DND-41 (cell line): ENCODE measurements around the gene ZNF548.
A peak's percentile ranks its signal among the peaks of the same experiment; 100 is the strongest.

Experiments used
- ATAC-seq: fragments of 200-7000 bp; cut with Tn5 transposase; 3 replicates; pipeline ENCODE4 v1.9.1; 2021; ENCODE audit warnings: low read depth; ENCODE audit not compliant: insufficient read depth
- DNase-seq: peaks from one replicate; pipeline ENCODE4 v3.0.0-alpha.2; 2020
- H2AFZ ChIP-seq: 2 replicates; pipeline ENCODE4 v1.6.0; 2012; ENCODE audit warnings: low read depth, low read length
- H3K27ac ChIP-seq: 2 replicates; pipeline ENCODE4 v1.5.1; 2012; ENCODE audit warnings: low read length, inconsistent platforms
- H3K27me3 ChIP-seq: fragments of 200-600 bp; sonication (generic); 2 replicates; pipeline ENCODE4 v1.6.0; 2012; ENCODE audit warnings: low read length, mild to moderate bottlenecking, inconsistent platforms; ENCODE audit not compliant: insufficient read depth, poor library complexity
- H3K36me3 ChIP-seq: 2 replicates; pipeline ENCODE4 v1.5.1; 2012; ENCODE audit warnings: low read length, inconsistent platforms; ENCODE audit not compliant: insufficient read depth
- H3K4me1 ChIP-seq: 2 replicates; pipeline ENCODE4 v1.5.1; 2012; ENCODE audit warnings: mild to moderate bottlenecking, low read length; ENCODE audit not compliant: insufficient read depth
- H3K4me2 ChIP-seq: 2 replicates; pipeline ENCODE4 v1.6.0; 2012; ENCODE audit warnings: mild to moderate bottlenecking, moderate library complexity, low read length, inconsistent platforms; ENCODE audit not compliant: insufficient read depth
- H3K4me3 ChIP-seq, 2 experiments: fragments of 200-600 bp in 1 of 2; shearing (Covaris generic) in 1 of 2; 2 replicates each; pipeline ENCODE4 v1.5.1; 2012 to 2016; ENCODE audit warnings: inconsistent platforms in 2 of 2, low read length in 2 of 2, mild to moderate bottlenecking in 2 of 2, low read depth in 1 of 2, moderate library complexity in 1 of 2
- H3K79me2 ChIP-seq: 2 replicates; pipeline ENCODE4 v1.6.0; 2012; ENCODE audit warnings: low read length, inconsistent platforms; ENCODE audit not compliant: insufficient read depth
- H3K9ac ChIP-seq: 2 replicates; pipeline ENCODE4 v1.6.0; 2012; ENCODE audit warnings: low read depth, mild to moderate bottlenecking, inconsistent platforms, low read length, moderate library complexity
- H3K9me3 ChIP-seq: 2 replicates; pipeline ENCODE4 v1.5.1; 2012; ENCODE audit warnings: low read length, moderate library complexity, mild to moderate bottlenecking, inconsistent platforms; ENCODE audit not compliant: insufficient read depth, severe bottlenecking
- H4K20me1 ChIP-seq: 2 replicates; pipeline ENCODE4 v1.6.0; 2012; ENCODE audit warnings: low read length; ENCODE audit not compliant: insufficient read depth
- EZH2 ChIP-seq: IDR thresholded peaks from 3 replicates; pipeline ENCODE4 v1.6.1; 2012; ENCODE audit warnings: borderline replicate concordance, low read depth, mild to moderate bottlenecking, moderate library complexity, low read length, inconsistent platforms; ENCODE audit not compliant: severe bottlenecking
- TF ChIP-seq, protein P1 (sequence below): IDR thresholded peaks from 2 replicates; pipeline ENCODE4 v1.5.1; 2012; ENCODE audit warnings: borderline replicate concordance, low read length, moderate library complexity, mild to moderate bottlenecking; ENCODE audit not compliant: poor library complexity, severe bottlenecking; ENCODE audit errors: extremely low read depth

The ZNF548 gene

GRCh38 chr19:57434386-57435061 lies 44.9 kb downstream of the ZNF548 start:
- peak; percentile 11; the same call in 2 of the 3 replicates for ATAC-seq

DNA sequence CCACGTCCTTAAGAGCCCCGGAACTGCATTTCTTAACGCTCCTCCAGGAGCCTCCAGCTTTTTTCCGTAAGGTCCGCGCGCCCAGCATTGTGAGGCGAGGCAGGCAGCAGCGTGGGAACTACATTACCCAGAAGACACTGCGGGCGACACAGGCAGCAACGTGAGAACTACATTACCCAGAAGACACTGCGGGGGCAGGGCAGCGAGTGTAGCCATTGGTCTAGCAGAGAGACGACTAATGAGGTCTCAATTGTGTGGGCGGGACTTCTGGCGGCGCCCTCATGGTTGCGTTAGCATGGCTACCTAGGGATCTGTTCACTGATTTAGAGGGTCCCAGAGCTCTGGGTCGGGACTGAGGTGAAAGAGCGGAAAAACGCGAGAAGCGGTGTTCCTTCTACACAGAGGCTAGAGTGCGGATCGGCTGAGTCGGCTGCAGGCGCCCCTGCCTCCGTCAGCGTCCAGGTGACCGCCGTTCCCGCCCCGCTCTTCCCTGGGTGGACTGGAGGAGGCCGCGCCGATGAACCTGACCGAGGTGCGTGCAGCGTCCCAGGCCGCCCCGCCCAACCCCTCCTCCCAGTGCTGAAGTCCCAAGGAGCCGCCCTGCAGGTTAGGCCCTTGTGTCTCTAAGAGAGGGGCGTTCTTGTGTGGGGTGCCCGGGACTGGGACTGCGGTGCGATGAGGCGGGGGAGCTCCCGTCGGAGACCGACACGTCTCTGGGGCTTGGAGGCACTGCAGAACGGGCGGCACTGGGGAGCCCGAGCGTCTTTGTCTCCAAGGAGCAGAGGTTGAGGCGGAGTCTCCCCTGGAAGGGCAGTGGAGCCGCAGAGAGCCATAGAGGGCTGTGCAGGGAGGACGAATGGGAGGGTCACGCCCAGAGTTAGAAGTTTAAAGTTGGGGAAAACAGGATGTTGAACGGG lies 45.7 kb downstream of the ZNF548 start, which contains the start of gene ZNF749:
Gene ZNF749, plus strand, starts transcription at position 264 of the 917 bp plus-strand sequence. Its CDS starts 254 bp downstream, at position 518.
- peak within 1 kb of the TSS; percentile 89 for H2AFZ ChIP-seq
- H3K27ac ChIP-seq, result peak within 1 kb of the TSS; percentile 71
- H3K36me3 ChIP-seq, result peaks cover 17% of the 10 kb centered on the region
- TF ChIP-seq EZH2, result no peak
- TF ChIP-seq, protein P1, sequence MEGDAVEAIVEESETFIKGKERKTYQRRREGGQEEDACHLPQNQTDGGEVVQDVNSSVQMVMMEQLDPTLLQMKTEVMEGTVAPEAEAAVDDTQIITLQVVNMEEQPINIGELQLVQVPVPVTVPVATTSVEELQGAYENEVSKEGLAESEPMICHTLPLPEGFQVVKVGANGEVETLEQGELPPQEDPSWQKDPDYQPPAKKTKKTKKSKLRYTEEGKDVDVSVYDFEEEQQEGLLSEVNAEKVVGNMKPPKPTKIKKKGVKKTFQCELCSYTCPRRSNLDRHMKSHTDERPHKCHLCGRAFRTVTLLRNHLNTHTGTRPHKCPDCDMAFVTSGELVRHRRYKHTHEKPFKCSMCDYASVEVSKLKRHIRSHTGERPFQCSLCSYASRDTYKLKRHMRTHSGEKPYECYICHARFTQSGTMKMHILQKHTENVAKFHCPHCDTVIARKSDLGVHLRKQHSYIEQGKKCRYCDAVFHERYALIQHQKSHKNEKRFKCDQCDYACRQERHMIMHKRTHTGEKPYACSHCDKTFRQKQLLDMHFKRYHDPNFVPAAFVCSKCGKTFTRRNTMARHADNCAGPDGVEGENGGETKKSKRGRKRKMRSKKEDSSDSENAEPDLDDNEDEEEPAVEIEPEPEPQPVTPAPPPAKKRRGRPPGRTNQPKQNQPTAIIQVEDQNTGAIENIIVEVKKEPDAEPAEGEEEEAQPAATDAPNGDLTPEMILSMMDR, result peak; percentile 5
- H3K4me3 ChIP-seq, result peak within 1 kb of the TSS; percentile 90 to 91
- peak; percentile 99 for DNase-seq
- peaks cover 41% of the 10 kb centered on the region for H3K4me1 ChIP-seq
- peak within 1 kb of the TSS; percentile 66 for H3K4me2 ChIP-seq
- peaks cover 8% of the 10 kb centered on the region for H4K20me1 ChIP-seq
- no peaks in the 10 kb centered on the region for H3K9me3 ChIP-seq
- peaks cover 54% of the 10 kb centered on the region for H3K79me2 ChIP-seq
- peak within 1 kb of the TSS; percentile 58 for H3K9ac ChIP-seq
- peak; percentile 96 for ATAC-seq
- H3K27me3 ChIP-seq, result no peaks in the 10 kb centered on the region

More at GRCh38 chr19:57434386-57435061, 44.9 kb downstream of the ZNF548 start:
- H3K4me2 ChIP-seq, result peak overlapping the region; percentile 66
- H3K9me3 ChIP-seq, result no peaks in the 10 kb centered on the region
- H4K20me1 ChIP-seq, result peaks cover 4% of the 10 kb centered on the region
- TF ChIP-seq, protein P1, result no peak
- TF ChIP-seq EZH2, result no peak
- peak overlapping the region; percentile 90 to 91 for H3K4me3 ChIP-seq
- peak overlapping the region; percentile 77 for H2AFZ ChIP-seq
- peaks cover 47% of the 10 kb centered on the region for H3K79me2 ChIP-seq
- peak overlapping the region; percentile 71 for H3K27ac ChIP-seq
- H3K4me1 ChIP-seq, result peaks cover 41% of the 10 kb centered on the region
- DNase-seq, result peak; percentile 13
- no peaks in the 10 kb centered on the region for H3K27me3 ChIP-seq
- H3K9ac ChIP-seq, result peak overlapping the region; percentile 58
- peaks cover 14% of the 10 kb centered on the region for H3K36me3 ChIP-seq

DNA sequence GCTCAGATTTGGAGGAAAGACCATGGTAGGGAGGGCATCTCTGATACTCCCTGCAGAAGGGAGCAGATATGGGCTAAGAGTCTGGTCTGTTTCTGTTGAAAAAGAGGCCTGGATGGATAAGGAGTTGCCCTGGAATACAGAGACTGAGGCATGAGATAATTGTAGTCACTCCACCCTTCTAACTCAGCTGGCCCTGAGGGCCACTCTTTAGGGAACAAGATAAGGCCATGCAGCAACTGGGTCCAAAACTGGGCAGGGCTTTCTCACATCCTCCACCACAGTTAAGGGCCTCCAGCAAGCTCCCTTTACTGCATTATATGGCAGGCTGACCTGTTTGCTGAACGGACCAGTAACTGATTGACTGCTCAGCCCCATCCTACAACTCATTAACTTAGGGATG lies 46.8 kb downstream of the ZNF548 start:
- Histone ChIP-seq H3K79me2 (peaks cover 62% of the 10 kb centered on the region), H4K20me1 (peaks cover 10% of the 10 kb centered on the region), H3K27ac (no peak overlapping the region), H3K9ac (peak overlapping the region; percentile 58), H3K4me2 (peak overlapping the region; percentile 66), H3K9me3 (no peaks in the 10 kb centered on the region), H3K36me3 (peaks cover 17% of the 10 kb centered on the region), H2AFZ (no peak overlapping the region), H3K4me1 (peaks cover 41% of the 10 kb centered on the region), H3K27me3 (no peaks in the 10 kb centered on the region), H3K4me3 (peak overlapping the region; percentile 90 to 91; a peak in 3 of 4 replicates)
- no peak for DNase-seq
- no peak for ATAC-seq
- TF ChIP-seq, protein P1, result no peak
- no peak for TF ChIP-seq EZH2
